GM23248 (cell line): ENCODE results near the gene CSRP3. TPM values are rescaled to one million over a fixed set of nuclear protein-coding genes. Genes with fewer than 3 reads are reported as not detected.
A peak's percentile ranks its signal among the peaks of the same experiment; 100 is the strongest.

Source experiments
- DNase-seq: peaks from one replicate; pipeline ENCODE4 v3.0.0-alpha.2; 2015
- H2AFZ ChIP-seq: fragments of 200-600 bp; sonication (generic); 2 replicates; pipeline ENCODE4 v1.6.1; 2016; ENCODE audit warnings: antibody characterized with exemption
- H3F3A ChIP-seq: fragments of 200-600 bp; sonication (generic); 2 replicates; pipeline ENCODE4 v1.6.1; 2016; ENCODE audit warnings: mild to moderate bottlenecking, antibody characterized with exemption, mixed run types; ENCODE audit not compliant: insufficient read depth
- H3K27ac ChIP-seq: fragments of 200-600 bp; sonication (generic); 2 replicates; pipeline ENCODE4 v1.5.1; 2016; ENCODE audit warnings: mild to moderate bottlenecking
- H3K27me3 ChIP-seq: fragments of 200-600 bp; sonication (generic); replicated peaks from 2 replicates; pipeline ENCODE4 v1.6.1; 2016; ENCODE audit warnings: mild to moderate bottlenecking; ENCODE audit not compliant: insufficient read depth
- H3K36me3 ChIP-seq: fragments of 200-600 bp; sonication (generic); 2 replicates; pipeline ENCODE4 v1.6.1; 2016; ENCODE audit warnings: low read depth, mild to moderate bottlenecking
- H3K4me1 ChIP-seq: fragments of 200-600 bp; sonication (generic); 2 replicates; pipeline ENCODE4 v1.6.1; 2016; ENCODE audit warnings: mild to moderate bottlenecking; ENCODE audit not compliant: insufficient read depth
- H3K4me2 ChIP-seq: fragments of 200-600 bp; sonication (generic); one replicate; pipeline ENCODE4 v1.6.1; 2016; ENCODE audit warnings: mild to moderate bottlenecking; ENCODE audit not compliant: unreplicated experiment
- H3K4me3 ChIP-seq: fragments of 200-600 bp; sonication (generic); 2 replicates; pipeline ENCODE4 v1.5.1; 2016; ENCODE audit warnings: mild to moderate bottlenecking
- H3K79me2 ChIP-seq: fragments of 200-600 bp; sonication (generic); 2 replicates; pipeline ENCODE4 v1.6.1; 2016; ENCODE audit warnings: mild to moderate bottlenecking; ENCODE audit not compliant: insufficient read depth
- H3K9ac ChIP-seq: fragments of 200-600 bp; sonication (generic); 2 replicates; pipeline ENCODE4 v1.6.1; 2016; ENCODE audit warnings: mild to moderate bottlenecking
- H3K9me2 ChIP-seq: fragments of 200-600 bp; sonication (generic); 2 replicates; pipeline ENCODE4 v1.6.1; 2016; ENCODE audit warnings: mixed run types, mild to moderate bottlenecking, moderate library complexity; ENCODE audit not compliant: insufficient read depth
- H3K9me3 ChIP-seq: fragments of 200-600 bp; sonication (generic); one replicate; pipeline ENCODE4 v1.6.1; 2017; ENCODE audit warnings: low read depth
- H4K20me1 ChIP-seq: fragments of 200-600 bp; sonication (generic); 2 replicates; pipeline ENCODE4 v1.6.0; 2016; ENCODE audit not compliant: insufficient read depth
- EZH2 ChIP-seq: fragments of 200-600 bp; sonication (generic); IDR thresholded peaks from 2 replicates; pipeline ENCODE4 v1.6.1; 2018; ENCODE audit warnings: antibody characterized with exemption, mild to moderate bottlenecking; ENCODE audit not compliant: insufficient read depth, poor library complexity, severe bottlenecking
- EZH2phosphoT487 ChIP-seq: fragments of 200-600 bp; sonication (generic); IDR thresholded peaks from 2 replicates; pipeline ENCODE4 v1.6.1; 2018; ENCODE audit warnings: antibody characterized with exemption, moderate library complexity, mild to moderate bottlenecking, low read depth; ENCODE audit not compliant: insufficient read depth
- WGBS, 2 experiments: methylation state at CpG; one replicate each; pipeline ENCODE4 v1.1.6; 2015 to 2017; ENCODE audit warnings: low lambda C conversion rate in 2 of 2, low coverage in 1 of 2; ENCODE audit errors: missing lambda C conversion rate in 2 of 2; 5-methylcytosine and 5-hydroxymethylcytosine counted together
- in situ Hi-C: fragments of 300-500 bp; cut with MboI; formaldehyde crosslinking; loops from 2 replicates; pipeline ENCODE4 v1.15.0; 2020
- polyA plus RNA-seq: library from polyadenylated mRNA; unstranded; fragments of >200 nt; fragmentation: Nextera tagmentation; extraction: Ambion mirVana; gene quantifications from 2 replicates; pipeline ENCODE4 v1.2.1, GENCODE V29; 2016
- total RNA-seq: library from RNA; depleted of rRNA; stranded (reverse); fragments of >200 nt; shearing (Covaris generic); gene quantifications from 2 replicates; pipeline ENCODE4 v1.2.3, GENCODE V29; 2014

Gene CSRP3
- total and polyA plus RNA-seq, 2 experiments from 2014 or later, result not detected

GRCh38 chr11:19242179-19242932 lies 40.6 kb upstream of the CSRP3 start:
- Histone ChIP-seq H3K4me3 (peak overlapping the region; percentile 82), H3K27me3 (peaks cover 27% of the 10 kb centered on the region), H3K9me2 (no peaks in the 10 kb centered on the region), H3K4me1 (0 out of 2 replicates have a peak, but pooled peaks cover 9% of the 10 kb centered on the region), H3K36me3 (no peaks in the 10 kb centered on the region), H3K79me2 (no peaks in the 10 kb centered on the region), H3K4me2 (peak overlapping the region; percentile 99), H3K9me3 (no peaks in the 10 kb centered on the region), H2AFZ (peak overlapping the region; percentile 56), H3K27ac (no peak overlapping the region), H3F3A (no peaks in the 10 kb centered on the region; the same call in 1 of the 2 replicates), H4K20me1 (no peaks in the 10 kb centered on the region), H3K9ac (no peak overlapping the region)
- in situ Hi-C loops, result no loop called here
- peak; percentile 58 for DNase-seq
- 12% methylated on average over 51 to 55 of the region's 55 CpGs for WGBS, 2 experiments
- TF ChIP-seq EZH2phosphoT487 (no peak), EZH2 (peak; percentile 71)

DNA sequence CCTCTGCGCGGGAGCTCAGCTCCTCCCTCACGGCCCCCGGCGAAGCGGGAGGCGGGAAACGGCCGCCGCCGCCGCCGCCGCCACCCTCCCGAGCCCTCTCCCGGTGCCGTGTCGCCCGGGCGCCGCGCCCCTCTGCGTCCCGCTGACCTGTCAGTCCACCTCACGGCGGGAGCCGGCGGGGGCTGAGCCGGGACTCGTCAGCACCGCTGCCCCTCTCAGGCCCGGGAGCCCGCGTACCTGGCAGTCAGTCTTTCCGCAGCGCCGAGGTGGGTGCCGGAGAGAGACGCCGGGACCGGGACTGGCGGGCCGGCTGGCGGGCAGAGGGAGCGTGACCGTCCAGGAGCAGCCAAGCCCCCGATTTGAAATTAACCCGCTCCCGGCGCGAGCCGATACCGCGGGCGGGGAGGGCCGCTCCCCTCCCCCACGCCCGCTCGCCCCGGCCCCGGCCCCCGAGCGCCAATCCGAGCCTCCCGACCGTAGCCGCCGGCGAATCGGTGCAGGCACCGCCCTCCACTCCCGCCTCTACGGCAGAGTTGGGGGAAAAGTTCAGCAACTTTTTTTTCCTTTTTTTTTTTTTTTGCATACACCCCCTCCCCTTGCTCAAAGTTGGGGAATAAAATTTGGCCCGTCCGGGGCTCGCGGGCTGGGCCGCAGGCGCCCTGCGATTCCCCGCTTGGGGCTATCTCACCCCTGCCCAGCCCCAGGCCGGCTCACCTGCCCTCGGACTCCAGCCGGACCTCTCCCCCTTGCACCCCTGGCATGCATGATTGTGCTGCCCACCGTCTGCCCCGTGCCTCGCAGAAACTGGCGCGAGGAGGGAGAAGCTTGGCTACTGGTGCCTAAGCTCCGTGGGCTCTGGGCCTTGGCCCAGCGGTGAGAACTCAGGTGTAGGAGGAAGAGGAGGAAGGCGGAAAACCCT lies 39.7 kb upstream of the CSRP3 start:
- Histone ChIP-seq H3K9me2 (no peaks in the 10 kb centered on the region), H3K9me3 (no peaks in the 10 kb centered on the region), H3K79me2 (no peaks in the 10 kb centered on the region), H3K4me2 (peak overlapping the region; percentile 99), H3K9ac (peak overlapping the region; percentile 53), H3F3A (no peaks in the 10 kb centered on the region; the same call in 1 of the 2 replicates), H4K20me1 (no peaks in the 10 kb centered on the region), H3K4me3 (peak overlapping the region; percentile 82), H3K4me1 (0 out of 2 replicates have a peak, but pooled peaks cover 9% of the 10 kb centered on the region), H2AFZ (peak overlapping the region; percentile 56), H3K27me3 (peaks cover 27% of the 10 kb centered on the region), H3K27ac (no peak overlapping the region), H3K36me3 (no peaks in the 10 kb centered on the region)
- WGBS, 2 experiments, result 1 to 2% methylated on average over 40 to 89 of the region's 92 CpGs
- peak; percentile 33 for DNase-seq
- in situ Hi-C loops, result no loop called here
- TF ChIP-seq EZH2 (peak; percentile 72), EZH2phosphoT487 (0 out of 2 replicates have a peak, but pooled peaks have one; percentile 44)

DNA sequence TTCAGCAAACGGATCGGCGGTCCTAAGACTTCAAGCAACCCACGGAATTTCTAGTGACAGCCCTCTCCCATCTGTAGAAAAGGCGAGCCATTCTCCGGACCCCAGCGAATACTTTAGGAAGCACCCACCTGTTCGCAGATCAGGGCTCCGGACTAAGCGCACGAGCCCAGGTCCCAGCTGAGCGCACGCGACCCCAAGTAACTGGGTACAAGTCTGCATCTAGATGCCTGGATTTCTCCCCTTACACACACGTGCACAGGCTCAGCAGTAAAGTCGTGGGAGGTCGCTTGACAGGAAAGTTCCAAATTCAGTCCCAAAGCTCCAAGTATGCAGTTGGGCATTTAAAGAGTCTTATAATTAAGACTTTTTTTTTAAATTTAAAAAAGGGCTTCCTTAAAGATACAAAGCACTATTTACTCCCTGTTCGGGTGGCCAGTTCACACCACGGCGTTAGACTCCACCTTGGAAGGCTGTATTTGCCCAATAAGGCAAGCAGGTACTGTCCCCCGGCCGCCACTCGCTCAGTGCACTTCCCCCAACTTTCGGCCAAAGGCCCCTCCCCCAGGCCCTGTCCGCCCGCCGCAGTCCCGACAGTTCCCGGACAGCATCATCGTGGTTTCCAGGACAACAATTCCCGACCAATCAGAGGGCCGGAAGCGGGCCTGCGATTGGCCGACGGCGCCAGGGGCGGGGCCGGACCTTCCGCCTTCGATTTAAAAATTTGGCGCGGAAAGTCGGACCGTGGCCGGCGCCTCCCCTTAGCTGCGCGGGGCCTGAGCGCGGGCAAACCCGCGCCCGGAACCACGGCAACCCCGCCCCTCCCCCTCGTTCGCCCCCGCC lies 38.9 kb upstream of the CSRP3 start, which contains the start of gene E2F8:
TSS of gene E2F8 (minus strand) at position 526 of the 840 bp plus-strand sequence. CDS start 824 bp downstream, outside the sequence.
- Histone ChIP-seq H4K20me1 (no peaks in the 10 kb centered on the region), H3F3A (no peaks in the 10 kb centered on the region; the same call in 1 of the 2 replicates), H3K4me1 (0 out of 2 replicates have a peak, but pooled peaks cover 9% of the 10 kb centered on the region), H3K27ac (no peak within 1 kb of the TSS), H3K27me3 (peaks cover 27% of the 10 kb centered on the region), H3K9ac (peak within 1 kb of the TSS; percentile 53), H2AFZ (peak within 1 kb of the TSS; percentile 91), H3K79me2 (no peaks in the 10 kb centered on the region), H3K36me3 (no peaks in the 10 kb centered on the region), H3K9me3 (no peaks in the 10 kb centered on the region), H3K4me3 (peak within 1 kb of the TSS; percentile 82), H3K4me2 (peak within 1 kb of the TSS; percentile 99), H3K9me2 (no peaks in the 10 kb centered on the region)
- TF ChIP-seq EZH2phosphoT487, result no peak
- 1 to 2% methylated on average over 43 to 57 of the region's 59 CpGs for WGBS, 2 experiments
- DNase-seq, result peak; percentile 98
- in situ Hi-C loops, result no loop called here

- H3K79me2 ChIP-seq, result no peaks in the 10 kb centered on the region
- WGBS, 2 experiments, result 95 to 96% methylated on average over 3 of the region's 3 CpGs
- H3K9me2 ChIP-seq, result no peaks in the 10 kb centered on the region
- H3K4me1 ChIP-seq, result 0 out of 2 replicates have a peak, but pooled peaks cover 9% of the 10 kb centered on the region
- in situ Hi-C loops, result no loop called here
- H3K9ac ChIP-seq, result no peak overlapping the region
- H3K4me3 ChIP-seq, result no peak overlapping the region
- H2AFZ ChIP-seq, result no peak overlapping the region
- H3F3A ChIP-seq, result no peaks in the 10 kb centered on the region; the same call in 1 of the 2 replicates
- H3K4me2 ChIP-seq, result no peak overlapping the region
- no peaks in the 10 kb centered on the region for H4K20me1 ChIP-seq
- TF ChIP-seq EZH2, result no peak
- no peak for TF ChIP-seq EZH2phosphoT487
- peaks cover 22% of the 10 kb centered on the region for H3K27me3 ChIP-seq
- no peak for DNase-seq
- H3K27ac ChIP-seq, result no peak overlapping the region
- H3K36me3 ChIP-seq, result no peaks in the 10 kb centered on the region
- no peaks in the 10 kb centered on the region for H3K9me3 ChIP-seq
Measured at GRCh38 chr11:19239039-19239438, 37.3 kb upstream of the CSRP3 start.
